ENCODE data around the gene LSAMP.
"Not testable (repeated sequence)": the region's sequence is repeated elsewhere in the genome, so short reads cannot be mapped to it uniquely, and the experiment has no call there.

Gene LSAMP

GRCh38 chr3:115861166-115861733, 584.0 kb downstream of the LSAMP start:
- DNase-seq, result no peak

DNA sequence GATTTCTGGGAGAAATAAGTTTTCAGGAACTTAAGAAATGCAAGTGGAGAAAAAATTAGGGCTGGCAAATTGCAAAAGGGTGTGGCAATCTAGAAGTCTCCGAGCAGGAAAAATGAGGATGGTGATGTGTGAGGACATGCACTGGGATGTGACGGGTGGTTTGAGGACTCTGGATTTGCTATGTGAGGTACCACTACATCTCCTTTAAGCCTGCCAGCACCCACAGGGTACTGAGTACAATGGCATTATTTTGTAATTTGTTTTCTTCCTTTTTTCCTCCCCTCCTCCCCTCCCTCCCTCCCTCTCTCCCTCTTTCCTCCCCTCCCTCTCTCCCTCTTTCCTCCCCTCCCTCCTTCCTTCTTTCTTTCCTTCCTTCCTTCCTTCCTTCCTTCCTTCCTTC, 584.5 kb downstream of the LSAMP start:
- no peak for DNase-seq

DNA sequence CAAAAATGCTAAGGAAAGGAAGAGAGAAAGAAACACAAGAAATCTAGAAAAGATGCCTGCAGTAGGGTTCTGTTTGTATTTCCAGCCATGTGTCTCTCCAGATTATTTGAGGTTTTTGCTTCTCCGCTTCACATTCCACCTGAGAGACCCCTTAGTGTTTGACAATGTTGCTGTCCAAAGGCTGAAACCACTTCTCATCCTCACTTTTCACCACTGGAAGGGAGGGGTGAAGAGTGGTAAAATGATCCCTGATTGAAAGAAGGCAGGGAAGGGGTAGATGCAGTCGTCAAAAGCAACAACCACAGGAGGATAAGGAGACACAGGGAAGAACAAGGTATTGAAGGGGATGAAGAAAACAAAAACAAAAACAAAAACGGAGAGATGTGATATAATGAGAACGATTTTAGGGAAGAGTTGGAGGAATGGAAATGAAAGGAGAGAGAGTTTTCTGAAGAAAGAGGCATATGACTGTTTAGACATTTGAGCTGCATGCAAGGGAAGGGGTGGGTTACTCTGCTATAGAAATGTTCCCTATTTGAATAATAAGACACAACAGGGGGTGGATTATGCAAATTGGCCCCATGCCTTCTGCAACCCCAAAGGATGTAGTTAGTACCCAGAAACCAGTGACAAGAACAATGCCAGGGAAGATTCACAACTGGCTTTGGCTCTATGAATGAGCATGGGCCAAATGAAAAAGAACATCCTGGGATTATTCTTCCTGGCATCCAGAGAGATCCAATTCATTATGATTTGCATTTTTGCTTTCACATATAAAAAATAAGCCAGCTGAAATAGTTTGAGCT, 586.1 kb downstream of the LSAMP start:
- no peak for DNase-seq

DNA sequence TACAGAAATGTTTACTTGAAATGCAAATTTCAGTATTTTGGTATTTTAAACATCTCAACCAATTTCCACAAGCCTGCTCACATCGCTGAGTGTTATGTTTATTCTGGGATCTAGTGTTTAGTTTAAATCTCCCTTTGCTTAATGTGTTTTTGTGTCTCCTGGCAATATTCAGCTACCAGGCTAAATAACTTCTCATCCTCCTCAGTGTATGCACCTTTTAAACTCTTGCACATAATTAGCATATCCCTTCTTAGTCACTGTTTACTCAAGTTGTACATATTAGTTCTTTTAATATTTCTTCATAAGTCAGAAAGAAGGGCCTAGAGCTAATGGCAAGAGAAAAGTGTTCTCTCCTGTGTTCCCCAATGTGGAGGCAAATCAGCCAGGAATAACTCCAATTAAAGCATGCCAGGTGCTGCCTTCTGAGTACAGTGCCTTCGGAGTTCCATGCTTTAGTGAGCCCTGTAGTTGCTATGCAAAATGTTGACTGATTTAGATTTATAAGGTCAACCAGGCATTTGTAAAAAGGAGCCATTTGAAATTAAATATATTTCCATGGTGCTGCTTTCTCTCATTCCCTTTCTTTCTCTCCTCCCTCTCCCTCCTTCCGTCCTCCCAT, 587.7 kb downstream of the LSAMP start:
- no peak for DNase-seq

DNA sequence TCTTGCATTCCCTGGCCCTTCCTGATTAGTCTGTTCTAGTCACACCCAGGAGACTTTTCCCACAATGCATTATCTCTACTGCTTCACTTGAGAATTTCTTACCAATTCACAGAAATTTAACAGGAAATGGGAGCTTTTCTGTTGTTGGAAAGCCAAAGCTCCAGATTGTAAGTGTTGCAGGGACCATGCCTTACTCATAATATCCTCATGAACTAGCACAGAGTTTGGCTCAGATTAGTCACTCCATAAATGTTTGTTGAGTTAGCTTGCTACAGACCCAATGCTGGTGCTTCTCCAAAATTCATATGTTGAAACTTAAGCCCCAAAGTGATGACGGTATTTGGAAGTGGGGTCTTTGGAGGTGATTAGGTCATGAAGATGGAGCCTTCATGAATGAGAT, 589.4 kb downstream of the LSAMP start:
- DNase-seq, result no peak

GRCh38 chr3:115853104-115853503, 592.2 kb downstream of the LSAMP start:
- no peak for DNase-seq

DNA sequence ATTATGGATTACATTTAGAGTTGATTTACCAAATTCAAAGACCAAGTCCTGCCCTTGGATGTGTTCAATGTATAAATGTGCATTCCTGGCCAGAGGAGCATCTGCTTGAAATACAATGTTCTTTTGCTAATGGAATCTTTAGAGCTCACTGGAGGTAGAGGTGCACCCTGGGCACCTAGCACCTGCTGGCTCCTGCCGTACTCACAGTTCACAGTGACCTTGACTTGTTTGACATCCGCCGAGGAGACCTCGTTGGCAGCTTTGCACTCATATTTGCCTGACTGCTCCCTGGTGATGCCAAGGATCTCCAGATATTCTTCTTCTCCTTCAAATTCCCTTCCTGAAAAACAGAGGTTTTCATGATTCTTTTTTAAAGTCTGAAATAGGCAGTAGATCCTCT, 593.0 kb downstream of the LSAMP start:
- DNase-seq, result no peak

DNA sequence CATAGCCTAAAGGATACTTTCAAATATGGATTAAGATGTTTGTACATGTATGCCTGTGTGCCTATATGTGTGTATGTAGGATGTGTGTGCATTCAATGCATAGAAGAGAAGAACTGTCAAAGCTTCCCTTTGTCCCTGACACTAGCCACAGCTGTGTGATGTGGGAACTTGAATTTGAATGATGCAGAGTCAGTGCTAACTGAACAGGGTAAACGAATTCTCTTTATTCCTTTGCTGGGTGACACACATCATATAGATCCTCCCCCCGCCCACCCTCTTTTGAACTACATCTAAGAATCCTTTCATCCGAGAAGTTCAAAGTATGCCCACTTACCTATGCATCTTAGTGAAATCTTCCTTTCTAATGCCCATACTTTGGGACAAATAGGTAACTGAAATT, 593.7 kb downstream of the LSAMP start:
- DNase-seq, result no peak

GRCh38 chr3:115848641-115849040, 596.6 kb downstream of the LSAMP start:
- DNase-seq, result no peak

DNA sequence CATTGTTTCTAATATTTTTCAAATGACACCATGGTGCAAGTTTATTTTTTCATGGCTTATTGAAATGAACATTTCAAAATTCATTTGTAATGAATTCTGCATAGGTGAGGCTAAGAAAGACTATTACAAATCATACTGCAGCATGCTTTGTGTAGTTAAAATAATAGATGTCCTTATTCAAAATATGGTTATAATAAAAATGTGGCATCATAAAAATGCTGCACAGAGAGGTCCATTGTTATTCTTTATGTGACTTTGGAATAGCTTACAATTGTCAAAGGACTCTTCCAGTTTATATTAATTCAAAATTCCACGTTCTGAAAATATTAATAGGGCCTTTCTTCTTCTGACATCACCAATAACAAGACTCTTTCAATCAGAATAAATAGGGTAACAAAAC, 599.3 kb downstream of the LSAMP start:
- no peak for DNase-seq

DNA sequence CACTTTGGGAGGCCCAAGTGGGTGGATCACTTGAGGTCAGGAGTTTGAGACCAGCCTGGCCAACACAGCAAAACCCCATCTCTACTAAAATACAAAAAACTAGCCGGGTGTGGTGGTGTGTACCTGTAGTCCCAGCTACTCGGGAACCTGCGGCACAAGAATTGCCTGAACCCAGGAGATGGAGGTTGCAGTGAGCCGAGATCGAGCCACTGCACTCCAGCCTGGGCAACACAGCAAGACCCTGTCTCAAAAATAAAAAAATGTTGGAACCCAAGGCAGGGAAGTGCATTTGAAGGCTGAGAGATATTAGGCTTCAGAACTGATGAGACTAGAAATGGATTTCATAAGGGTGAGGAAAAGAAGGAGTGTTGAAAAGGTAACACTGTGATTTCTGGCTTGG, 600.6 kb downstream of the LSAMP start:
- not testable (repeated sequence) for DNase-seq

DNA sequence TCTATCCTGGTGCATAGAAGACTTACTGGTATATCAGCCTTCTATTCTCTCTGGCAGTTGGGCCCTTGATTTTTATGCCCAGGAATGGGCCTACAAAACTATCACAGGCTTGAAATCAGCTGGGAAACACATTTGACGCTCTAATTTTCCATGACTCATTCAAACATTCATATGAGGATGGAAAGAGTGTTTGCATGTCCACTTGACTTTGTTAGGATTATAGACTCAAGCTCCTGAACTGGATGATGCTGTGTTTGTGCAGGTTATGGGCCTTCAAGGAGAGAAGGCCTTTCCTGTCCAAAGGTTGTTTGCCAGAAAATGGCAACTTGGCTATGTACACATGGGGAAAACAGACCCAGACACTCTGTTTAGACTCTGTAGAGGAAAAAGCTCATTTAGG, 602.1 kb downstream of the LSAMP start:
- no peak for DNase-seq

- no peak for DNase-seq
Measured at GRCh38 chr3:115839246-115839645, 606.0 kb downstream of the LSAMP start.

- no peak for DNase-seq
Measured at GRCh38 chr3:115838786-115839185, 606.5 kb downstream of the LSAMP start.

DNA sequence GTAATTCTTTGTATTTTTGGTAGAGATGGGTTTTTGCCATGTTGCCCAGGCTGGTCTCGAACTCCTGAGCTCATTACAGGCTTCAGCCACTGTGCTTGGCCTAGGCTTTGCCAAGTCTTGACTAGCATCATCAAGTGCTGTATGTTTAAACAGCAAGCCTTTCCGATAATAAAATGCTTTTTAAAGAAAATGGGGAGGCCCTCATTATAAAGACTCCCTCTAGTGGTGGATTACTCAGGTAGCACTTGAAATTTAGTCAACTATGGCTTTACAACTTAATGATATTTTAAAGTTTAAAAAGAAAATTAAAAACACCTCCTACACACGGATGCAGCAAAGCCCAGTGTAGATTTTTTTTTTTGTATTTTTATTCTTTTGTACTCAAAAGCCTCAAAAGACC, 608.3 kb downstream of the LSAMP start:
- no peak for DNase-seq

- DNase-seq, result no peak
Measured at GRCh38 chr3:115835946-115836345, 609.3 kb downstream of the LSAMP start.

DNA sequence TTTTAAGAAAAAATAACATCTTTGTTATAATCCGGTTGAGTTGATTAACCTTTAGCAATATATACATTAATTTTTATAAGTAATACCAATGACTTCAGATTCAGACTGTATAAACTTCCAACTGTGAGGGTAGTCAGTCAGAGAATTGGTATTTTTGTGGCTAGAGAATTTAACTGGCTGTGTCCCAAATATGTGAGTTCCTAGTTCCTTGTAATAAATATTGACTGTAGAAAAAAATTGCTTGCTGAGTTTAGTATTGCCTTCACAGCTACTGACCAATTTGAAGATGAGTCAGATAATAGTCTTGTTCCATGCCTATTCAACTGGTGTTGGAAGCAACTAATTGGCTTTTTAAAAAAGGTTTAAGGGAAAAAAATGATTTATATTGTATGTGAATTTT, 611.2 kb downstream of the LSAMP start:
- no peak for DNase-seq

DNA sequence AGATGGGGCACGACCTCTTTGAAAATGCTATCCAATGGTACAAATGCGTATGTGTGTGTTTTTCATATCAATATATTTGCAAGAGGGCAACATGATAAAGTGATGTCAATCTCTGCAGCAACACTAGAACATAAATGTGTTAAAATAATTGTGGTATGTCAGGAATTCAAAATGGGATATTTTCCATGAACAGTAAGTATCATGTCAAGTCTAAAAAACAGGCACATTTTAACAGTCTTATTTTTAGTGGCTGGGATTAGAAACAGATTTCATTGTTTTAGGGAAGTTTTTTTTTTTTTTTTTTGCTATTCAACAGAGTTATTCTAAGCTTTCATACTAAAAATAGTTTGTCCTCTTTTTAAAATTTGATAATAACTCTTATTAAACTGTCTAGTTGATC, 612.2 kb downstream of the LSAMP start:
- no peak for DNase-seq

- no peak for DNase-seq
Measured at GRCh38 chr3:115832265-115832664, 613.0 kb downstream of the LSAMP start.

GRCh38 chr3:115831864-115832263, 613.4 kb downstream of the LSAMP start:
- no peak for DNase-seq

DNA sequence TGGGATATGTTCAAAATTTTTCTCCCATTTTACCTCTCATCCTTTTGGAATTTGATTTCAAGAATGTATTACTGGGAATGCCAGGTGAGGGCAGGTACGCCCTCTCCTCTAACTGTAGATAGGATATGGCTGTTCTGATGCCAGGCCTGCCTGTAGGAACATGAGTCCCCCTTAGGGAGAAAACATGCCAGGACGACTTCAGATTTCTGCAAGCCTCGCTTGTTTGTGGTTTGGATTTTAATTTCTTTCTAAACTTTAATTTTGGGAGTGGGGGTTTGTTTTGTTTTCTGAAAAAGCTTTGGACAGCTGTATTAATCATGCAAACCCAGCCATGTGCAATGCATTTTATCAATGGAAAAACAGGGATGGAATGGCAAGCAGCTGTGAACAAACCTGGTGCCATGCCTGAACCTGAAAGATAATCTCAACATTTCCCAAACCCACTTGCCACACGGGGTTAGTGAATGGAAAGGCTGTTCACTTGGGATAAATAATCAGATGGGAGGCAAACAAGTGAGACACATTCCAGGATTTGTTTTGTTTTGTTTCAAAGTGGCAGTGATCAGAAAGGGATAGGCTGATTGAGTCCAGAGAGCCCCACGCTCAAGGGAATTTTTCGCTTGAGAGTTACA, 614.4 kb downstream of the LSAMP start:
- DNase-seq, result no peak

GRCh38 chr3:115828401-115828800, 616.9 kb downstream of the LSAMP start:
- DNase-seq, result no peak

GRCh38 chr3:115827495-115827894, 617.8 kb downstream of the LSAMP start:
- DNase-seq, result no peak

GRCh38 chr3:115825046-115825445, 620.2 kb downstream of the LSAMP start:
- no peak for DNase-seq

Data from activated T-cell treated with anti-CD3 and anti-CD28 coated beads for 4 hours (primary cell).